Subcutaneous adipose tissue (tissue), 4 donors: ENCODE results near the gene ATP5PB. TPM values are rescaled to one million over a fixed set of nuclear protein-coding genes. Genes with fewer than 3 reads are reported as not detected.

Experiments
- CTCF ChIP-seq: fragments of 450-650 bp; IDR thresholded peaks from one replicate; pipeline ENCODE4 v1.5.1; 2016; ENCODE audit warnings: low read depth, mild to moderate bottlenecking, control low read depth, antibody characterized with exemption, moderate library complexity
- total RNA-seq, 4 donors: library from RNA; depleted of rRNA; stranded (reverse); fragments of >200 nt; gene quantifications; one replicate each; pipeline ENCODE4 v1.1.0, GENCODE V29; 2016

ATP5PB gene
- total RNA-seq, 4 donors from 2014 or later, result 114 to 272 (median 152) TPM

- no peak for TF ChIP-seq CTCF
Observed at GRCh38 chr1:111468717-111469100, 19.4 kb downstream of the ATP5PB start.

GRCh38 chr1:111469539-111469938, 20.3 kb downstream of the ATP5PB start:
- no peak for TF ChIP-seq CTCF

- no peak for TF ChIP-seq CTCF
Observed at GRCh38 chr1:111470596-111470995, 21.3 kb downstream of the ATP5PB start.

- no peak for TF ChIP-seq CTCF
Observed at GRCh38 chr1:111471012-111471411, 21.7 kb downstream of the ATP5PB start.

GRCh38 chr1:111471538-111471937, 22.3 kb downstream of the ATP5PB start:
- no peak for TF ChIP-seq CTCF

GRCh38 chr1:111474106-111474505, 24.8 kb downstream of the ATP5PB start:
- no peak for TF ChIP-seq CTCF

- TF ChIP-seq CTCF, result no peak
Observed at GRCh38 chr1:111474521-111474920, 25.3 kb downstream of the ATP5PB start.
